HG03060 (cell line): ENCODE results near the gene MARK2.
A peak's percentile ranks its signal among the peaks of the same experiment; 100 is the strongest.

Source experiments
- ATAC-seq: cut with Tn5 transposase; IDR thresholded peaks from one replicate; pipeline ENCODE4 v1.9.1; 2021; ENCODE audit warnings: low read depth, moderate number of reproducible peaks; ENCODE audit not compliant: unreplicated experiment

MARK2 gene

GRCh38 chr11:63919267-63920125, 80.6 kb downstream of the MARK2 start:
- no peak for ATAC-seq

GRCh38 chr11:63920126-63920938, 81.4 kb downstream of the MARK2 start:
- ATAC-seq: no peak

DNA sequence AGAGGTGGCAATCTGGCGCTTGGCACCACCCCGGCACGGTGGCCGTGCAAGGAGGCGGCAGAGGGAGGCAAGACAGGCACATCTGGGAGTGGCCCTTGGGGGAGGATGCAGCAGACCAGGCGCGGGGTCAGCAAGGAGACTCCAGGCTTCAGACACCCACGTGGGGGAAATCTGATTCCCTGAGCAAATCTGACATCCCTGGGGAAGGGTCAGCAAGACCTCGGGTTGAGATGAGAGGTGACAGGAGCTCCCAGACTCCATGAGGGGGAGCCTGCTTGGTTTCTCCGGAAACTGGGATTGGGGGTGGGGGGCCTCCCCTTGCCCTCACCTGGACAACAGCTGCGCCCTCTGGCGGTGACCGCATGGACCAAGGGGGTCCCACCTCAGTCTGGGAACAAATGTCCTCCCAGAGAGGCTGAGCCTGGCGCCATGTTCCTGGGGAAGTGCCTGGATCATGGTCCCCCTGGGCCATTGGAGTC, 82.1 kb downstream of the MARK2 start:
- no peak for ATAC-seq

- ATAC-seq: no peak
Observed at GRCh38 chr11:63922673-63923192, 83.8 kb downstream of the MARK2 start.

GRCh38 chr11:63923319-63923718, 84.4 kb downstream of the MARK2 start:
- no peak for ATAC-seq

GRCh38 chr11:63929616-63930015, 90.7 kb downstream of the MARK2 start:
- no peak for ATAC-seq

DNA sequence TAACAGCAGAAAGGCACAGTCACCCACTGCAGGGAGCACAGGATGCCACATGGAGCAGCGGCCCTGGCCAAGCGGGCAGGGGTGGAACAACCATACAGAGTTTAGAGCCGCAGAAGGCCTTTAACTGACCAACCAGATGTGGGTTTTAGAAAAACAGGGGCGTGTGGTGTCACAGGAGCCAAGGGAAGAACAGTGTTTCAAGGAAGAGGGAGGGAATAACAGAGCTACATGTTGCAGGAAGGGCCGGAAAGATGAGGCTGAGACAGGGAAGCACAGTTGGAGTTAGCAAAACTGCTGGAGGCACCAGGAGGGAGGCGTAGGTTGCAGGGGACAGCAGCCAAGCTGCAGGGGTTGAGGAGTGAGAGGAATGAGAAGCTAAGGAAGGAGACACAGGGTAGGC, 92.1 kb downstream of the MARK2 start:
- no peak for ATAC-seq

DNA sequence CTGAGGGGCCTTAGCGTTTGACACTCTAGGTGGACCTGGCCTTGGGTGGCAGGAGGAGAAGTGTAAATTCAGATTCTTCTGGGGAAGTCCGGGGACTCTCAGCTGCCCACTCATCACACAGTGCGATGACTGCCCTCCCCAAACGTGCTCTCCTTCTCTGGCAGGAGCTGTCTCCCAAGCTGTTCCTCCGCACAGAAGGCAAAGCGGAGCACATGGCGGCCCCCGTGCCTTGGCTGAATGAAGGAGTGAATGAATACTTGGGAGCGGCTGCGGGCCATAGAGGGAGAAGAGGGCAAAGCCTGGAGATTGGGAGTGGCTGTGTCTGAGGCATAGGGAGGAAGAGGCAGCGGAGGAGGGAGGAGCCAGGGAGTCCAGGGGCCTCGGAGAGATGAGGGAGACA, 93.0 kb downstream of the MARK2 start:
- ATAC-seq: no peak

DNA sequence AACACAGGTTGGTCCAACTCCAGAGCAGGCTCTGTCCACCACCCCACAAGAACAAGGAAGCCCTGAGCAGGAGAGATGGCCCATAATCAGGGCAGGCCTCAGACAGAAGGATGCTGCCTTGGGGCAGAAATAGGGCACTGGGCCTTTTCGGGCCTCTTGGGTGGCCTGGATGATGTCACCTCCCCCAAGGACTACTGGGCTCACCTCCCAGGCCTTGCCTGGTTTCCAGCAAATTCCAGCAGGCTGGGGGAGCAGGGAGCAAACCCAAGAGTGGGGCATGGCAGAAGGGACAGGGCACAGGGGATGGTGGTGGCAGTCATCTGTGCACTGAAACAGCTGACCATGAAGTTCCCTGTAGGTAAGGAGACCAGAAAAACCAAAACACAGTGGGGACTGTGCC, 94.5 kb downstream of the MARK2 start:
- no peak for ATAC-seq

DNA sequence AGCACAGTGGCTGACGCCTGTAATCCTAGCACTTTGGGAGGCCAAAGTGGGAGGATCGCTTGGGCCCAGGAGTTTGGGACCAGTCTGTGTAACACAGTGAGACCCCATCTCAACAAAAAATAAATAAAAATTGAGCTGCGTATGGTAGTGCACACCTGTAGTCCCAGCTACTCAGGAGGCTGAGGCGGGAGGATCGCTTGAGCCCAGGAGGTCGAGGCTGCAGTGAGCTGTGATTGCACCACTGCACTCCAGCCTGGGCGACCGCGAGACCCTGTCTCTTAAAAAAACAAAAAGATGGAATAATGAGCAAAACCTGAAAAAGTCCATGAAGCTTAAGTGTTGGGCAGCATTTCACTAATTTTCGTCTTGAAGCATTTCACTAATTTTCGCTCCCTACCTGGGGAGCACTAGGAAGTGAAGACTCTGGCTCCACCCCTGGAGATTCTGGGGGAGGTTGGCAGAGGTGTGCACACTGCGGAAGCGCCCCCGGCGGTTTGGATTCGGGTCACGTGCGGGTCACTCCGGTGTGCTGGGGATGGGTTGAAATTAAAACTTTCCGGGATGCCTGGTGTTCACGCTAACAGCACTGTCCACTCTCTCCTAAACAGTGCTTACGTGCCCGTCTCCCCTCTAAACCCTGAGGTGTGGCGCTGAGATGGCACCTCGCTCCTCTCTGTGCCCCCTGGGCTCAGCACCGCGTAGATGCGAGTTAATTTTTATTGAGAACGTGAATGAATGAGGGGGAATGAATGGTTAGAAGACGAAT, 99.0 kb downstream of the MARK2 start:
- ATAC-seq: no peak

DNA sequence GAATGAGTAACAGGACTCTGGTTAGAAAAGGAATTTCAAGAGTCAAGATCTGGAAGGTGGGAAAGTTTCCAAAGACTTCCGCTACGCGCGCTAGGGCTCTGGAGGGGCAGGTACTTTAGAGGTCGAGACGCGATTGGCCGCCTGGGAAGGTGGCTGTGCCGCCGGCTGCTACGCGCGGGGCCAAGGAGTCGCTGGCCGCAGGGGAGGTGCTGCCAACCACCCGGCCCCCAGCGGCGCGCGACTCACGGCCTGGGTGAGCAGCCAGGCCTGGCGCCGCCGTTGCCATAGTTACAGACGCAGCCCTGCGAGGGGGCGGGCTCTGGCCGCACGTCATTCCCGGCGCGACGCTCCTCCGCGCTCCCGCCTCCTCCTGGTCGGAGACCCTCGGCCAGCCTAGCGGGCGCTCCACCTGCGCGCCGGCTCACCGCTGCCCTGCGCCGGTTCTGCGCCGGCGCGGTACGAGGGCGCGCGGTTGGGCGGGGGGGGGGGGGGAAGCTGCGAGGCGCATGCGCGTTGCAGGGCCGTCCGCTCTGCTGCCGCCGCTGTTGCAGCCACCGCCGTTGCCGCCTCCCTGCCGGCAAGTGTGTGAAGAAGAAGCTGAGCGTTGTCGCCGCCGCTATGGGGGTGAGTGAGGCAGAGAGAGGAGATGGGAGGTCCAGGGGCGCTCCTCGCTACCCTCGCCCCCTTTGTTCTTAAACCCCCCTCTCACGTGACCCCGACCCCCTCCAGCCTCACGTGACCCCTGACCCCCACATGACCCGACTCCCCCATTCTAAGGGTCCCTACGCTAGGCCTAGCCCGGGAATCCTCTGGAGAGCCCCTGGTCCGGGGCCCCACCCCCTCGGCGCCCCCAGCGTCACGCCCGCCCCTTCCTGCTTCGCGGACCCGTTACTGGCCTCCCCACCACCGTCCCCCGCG, 99.8 kb downstream of the MARK2 start, which contains the start of gene NAA40:
Gene NAA40, plus strand, starts transcription at position 524 of the 918 bp plus-strand sequence. Its CDS starts 95 bp downstream, at position 619.
- peak; percentile 86 for ATAC-seq

GRCh38 chr11:63939397-63939891, 100.5 kb downstream of the MARK2 start:
- ATAC-seq: no peak

GRCh38 chr11:63940786-63941185, 101.9 kb downstream of the MARK2 start:
- no peak for ATAC-seq

DNA sequence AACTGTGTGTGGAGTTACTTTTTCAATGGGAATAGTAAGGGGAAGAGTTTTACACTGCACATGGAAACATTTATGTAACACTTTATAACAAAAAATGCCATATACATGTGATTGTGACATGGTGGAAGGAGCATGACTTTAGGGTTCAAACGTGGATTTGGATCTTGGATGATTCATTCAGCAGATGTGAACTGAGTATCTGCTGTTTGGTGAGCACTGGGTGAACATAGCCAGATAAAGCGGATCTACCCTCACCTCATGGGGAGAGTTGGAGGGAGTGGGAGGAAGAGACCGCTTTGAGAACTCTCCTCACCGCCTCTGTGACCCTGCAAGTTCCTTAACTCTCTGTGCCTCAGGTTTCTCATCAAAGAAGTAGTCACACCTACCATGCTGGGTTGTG, 103.0 kb downstream of the MARK2 start:
- no peak for ATAC-seq

DNA sequence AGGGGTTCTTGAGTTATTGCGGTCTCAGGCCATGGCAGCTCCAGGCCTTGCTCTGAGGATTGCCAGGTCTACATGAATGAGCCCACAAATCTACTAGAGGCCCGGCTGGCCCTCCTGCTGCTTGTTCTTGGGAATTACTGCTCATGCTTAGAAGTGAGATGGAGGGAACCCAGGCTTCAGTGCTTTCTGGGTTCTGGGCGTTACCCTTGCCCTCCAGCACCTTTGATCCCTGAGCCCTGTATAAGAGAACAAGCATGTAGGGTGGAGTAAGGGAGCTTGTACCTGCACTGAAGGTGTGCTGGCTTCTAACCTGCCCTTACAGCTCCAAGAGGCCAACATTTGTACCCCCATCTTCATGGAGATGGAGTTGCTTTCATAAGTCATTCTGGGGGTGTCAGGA, 103.9 kb downstream of the MARK2 start:
- ATAC-seq: no peak

GRCh38 chr11:63944987-63945386, 106.1 kb downstream of the MARK2 start:
- ATAC-seq: no peak

DNA sequence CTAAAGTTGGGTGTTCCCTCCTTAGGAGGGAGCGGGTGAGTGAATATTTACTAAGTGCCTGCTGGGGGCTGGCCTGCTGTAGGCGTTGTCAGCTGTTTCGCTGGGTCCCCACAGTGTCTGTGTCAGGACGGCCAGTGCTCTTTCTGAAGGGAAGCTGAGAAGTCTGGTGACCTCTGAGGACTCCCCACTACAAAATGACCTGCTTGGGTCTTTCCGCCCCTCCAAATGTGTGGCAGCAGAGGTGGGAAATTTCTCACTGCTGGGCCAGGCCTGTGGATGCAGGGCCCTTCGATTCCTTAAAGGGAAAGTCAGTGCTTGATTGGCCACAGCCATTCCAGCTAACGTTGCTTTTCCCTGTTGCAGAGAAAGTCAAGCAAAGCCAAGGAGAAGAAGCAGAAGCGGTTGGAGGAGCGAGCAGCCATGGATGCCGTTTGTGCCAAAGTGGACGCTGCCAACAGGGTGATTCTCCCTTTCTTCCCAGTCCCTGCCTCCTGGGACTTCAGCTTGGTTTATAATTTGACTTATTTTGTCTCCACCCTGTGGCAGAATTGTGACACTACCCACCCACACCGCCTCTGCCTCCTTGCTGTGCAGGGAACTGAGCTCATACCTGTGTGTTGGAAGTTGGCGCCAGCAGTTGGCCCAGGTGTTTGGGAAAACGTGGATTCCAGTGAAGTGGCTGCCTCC, 106.7 kb downstream of the MARK2 start:
- no peak for ATAC-seq

DNA sequence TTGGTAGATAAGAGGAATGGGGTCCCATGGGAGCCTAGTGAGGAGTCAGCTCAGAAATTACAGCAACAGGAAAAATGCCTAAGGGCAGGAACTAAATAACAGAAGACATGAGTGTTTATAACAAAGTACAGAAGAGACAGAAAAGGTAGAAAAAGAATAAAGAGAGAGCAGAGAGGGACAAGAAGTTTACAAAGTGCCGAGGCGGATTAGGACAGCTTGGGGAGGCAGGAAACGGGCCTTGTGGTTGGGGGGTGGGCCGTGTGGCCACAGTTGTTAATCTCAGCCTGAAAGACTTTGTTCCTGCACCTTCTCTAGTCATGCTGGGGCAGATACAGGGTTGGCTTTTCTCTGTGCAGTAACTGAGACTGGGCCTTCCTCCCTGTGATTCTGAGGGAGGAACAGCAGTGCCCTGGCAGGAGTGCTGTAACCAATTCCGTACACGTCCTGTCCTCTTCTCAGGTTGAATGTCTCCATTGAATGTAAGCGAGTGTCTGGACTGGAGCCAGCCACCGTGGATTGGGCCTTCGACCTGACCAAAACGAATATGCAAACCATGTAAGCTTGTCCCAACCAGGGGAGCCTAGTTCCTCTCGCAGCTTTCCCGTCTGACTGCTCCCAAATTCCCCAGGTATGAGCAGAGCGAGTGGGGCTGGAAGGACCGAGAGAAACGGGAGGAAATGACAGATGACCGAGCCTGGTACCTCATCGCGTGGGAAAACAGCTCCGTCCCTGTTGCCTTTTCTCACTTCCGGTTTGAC, 113.0 kb downstream of the MARK2 start:
- ATAC-seq: no peak
